HG02852 (cell line): ENCODE measurements around the gene AEN.
A peak's percentile ranks its signal among the peaks of the same experiment; 100 is the strongest.

Experiments used
- ATAC-seq: cut with Tn5 transposase; IDR thresholded peaks from one replicate; pipeline ENCODE4 v1.9.1; 2021; ENCODE audit warnings: mild to moderate bottlenecking, moderate library complexity; ENCODE audit not compliant: unreplicated experiment

AEN gene

DNA sequence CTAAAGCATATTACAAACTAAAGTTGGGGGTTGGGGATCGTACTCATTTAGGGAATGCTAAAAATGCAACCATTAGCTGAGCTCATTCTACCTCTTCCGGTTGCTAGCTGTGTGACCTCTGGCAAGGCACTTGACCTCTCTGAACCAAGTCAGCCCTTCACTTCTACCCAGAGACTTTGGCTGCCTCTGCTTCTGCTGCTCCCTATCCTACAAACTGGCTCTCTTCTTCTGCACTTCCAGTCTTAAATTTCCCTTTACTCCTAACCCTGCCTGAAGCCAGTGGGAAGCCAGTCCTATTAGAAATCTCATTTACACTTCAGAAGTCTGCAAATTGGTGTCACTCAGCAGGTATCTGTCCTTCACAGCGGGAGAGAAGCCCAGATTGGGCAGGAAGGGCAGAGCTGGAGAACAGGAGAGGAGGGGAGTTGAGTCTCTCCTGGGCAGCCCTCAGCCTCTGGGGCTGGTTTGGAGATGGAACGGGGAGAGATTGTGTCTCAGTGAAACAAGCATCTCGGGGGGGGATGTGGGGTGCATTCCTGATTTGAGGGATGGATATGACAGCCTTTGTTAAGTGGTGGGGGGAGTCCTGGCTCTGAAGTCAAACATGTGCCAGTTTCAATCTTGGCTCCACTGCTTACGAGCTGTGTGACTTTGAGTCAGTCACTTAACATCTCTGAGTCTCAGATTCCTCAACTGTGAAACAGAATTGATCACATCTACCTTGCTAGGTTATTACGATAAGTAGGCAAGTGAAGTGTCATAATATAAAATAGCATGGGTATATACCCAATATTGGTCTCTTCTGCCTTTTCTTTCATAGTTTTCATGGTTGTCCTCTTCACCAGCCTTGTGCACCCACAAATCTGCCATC is 7.8 kb upstream of the AEN start:
- ATAC-seq: no peak

DNA sequence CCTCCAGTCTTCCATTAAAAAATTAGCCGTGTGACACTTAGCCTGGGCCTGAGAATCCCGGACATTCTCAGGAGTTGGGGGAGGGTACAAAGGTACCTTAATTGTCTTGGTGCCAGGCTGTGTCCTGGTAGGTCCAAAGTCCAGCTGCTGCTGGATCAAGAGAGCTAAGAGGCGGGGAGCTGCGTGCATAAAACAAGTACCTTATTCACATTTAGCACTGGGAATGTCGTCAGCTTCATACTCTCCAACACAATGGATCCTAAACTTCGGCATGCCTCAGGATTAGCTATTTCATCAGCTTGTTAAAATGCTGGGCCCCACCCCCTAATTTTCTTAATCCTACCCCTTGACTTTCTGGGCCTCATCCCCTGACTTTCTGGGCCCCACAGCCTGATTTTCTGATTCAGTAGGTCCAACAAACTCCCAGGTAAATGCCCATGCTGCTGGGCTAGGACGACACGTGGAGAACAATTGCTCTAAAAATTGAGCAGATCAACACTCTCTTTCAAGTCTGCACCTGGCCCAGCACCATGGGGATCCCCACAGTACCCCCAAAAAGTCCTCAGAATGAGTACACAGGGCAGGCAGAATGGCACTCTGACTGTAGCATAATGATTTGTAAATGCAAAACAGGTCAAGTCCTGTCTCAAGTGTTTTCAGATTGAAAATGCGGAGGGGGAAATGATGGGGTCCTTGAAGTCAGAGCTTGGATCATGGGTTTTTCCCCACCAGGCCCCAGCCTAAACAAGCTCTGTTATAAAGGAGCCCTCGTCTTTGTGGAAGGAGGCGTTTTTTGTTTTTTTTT is 5.6 kb upstream of the AEN start:
- peak; percentile 79 for ATAC-seq

DNA sequence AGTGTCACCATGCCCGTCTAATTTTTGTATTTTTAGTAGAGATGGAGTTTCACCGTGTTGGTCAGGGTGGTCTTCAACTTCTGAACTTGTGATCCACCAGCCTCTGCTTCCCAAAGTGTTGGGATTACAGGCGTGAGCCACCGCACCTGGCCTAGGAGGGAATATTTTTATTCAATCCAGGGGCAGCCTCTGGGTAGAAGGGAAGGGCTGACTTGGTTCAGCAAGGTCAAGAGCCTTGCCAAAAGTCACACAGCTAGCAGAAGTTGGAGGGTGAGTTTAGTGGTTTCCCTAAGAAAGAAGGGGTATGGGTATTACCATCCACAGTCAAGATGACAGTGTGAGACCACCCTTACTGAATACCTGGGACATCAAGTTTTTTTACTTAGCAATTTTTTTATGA is 4.9 kb upstream of the AEN start:
- no peak for ATAC-seq

DNA sequence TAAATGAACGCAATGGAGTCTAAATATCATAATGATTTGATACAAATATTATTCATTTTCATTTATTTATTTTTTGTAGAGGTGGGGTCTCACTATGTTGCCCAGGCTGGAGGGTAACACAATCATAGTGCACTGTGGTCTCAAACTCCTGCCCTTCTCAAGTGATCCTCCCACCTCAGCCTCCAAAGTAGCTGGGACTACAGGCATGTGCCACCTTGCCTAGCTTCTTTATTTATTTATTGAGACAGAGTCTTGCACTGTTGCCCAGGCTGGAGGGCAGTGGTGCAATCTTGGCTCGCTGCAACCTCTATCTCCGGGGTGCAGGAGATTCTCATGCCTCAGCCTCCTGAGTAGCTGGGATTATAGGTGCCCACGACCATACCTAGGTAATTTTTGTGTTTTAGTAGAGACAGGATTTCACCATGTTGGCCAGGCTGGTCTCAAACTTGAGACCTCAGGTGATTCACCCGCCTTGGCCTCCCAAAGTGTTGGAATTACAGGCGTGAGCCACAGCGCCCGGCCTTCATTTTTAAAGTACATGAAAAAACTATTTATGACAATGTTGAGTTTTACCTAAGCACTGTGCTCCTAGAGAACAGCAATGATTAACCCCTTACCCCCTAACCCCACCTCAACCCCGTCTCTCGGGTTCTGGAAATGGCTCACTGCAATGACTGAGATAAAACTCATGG is 4.0 kb upstream of the AEN start:
- ATAC-seq: no peak

DNA sequence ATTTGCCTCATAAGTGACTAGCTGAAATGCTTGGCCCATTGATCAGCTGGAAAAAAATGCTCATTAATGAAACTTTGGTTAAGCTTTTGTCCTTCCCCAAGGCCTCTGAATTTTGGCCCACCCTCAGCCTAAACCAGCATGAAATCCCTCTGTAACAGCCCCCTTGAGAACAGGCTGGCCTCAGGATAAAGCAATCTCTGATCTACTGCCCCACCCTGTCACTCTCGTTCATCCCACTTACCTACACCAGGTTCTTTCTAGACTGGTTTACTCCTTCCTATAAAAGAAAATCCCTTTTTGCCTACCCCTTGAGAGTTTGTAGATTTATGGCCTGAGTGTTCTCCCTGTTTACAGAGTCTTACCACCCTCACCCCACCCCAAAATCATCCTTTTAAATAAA is 3.4 kb upstream of the AEN start:
- no peak for ATAC-seq

DNA sequence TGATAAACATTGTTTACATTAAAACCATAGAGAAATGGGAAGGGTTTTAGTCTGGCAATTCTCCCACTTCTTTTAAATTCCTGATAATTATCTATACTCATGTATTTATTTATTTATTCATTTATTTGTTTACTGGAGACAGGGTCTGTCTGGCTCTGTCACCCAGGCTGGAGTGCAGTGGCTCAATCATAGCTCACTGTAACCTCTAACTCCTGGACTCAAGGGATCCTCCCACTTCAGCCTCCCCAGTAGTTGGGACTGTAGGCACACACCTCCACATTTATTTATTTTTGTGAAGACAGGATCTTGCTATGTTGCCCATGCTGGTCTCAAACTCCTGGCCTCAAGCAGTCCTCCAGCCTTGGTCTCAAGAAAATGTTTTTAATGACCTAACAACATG is 2.5 kb upstream of the AEN start:
- no peak for ATAC-seq

DNA sequence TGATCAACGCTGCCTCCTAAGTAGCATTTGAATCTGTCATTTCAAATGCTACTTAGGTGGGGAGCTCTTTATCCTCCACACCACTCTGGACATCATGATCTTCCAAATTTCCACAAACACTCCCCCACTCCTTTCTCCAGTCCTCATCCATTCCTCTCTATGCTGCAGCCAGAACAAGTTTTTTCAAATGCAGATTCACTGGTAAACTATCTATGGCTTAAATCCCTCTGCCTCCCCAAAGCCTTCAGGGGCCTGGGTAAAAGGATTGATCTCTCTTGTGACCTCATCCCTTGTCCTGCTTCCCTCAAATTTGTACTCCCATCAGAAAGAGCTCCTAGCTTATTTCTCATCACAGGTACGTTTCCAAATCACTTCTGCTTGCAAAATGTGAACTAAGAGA is 1.3 kb upstream of the AEN start:
- no peak for ATAC-seq

DNA sequence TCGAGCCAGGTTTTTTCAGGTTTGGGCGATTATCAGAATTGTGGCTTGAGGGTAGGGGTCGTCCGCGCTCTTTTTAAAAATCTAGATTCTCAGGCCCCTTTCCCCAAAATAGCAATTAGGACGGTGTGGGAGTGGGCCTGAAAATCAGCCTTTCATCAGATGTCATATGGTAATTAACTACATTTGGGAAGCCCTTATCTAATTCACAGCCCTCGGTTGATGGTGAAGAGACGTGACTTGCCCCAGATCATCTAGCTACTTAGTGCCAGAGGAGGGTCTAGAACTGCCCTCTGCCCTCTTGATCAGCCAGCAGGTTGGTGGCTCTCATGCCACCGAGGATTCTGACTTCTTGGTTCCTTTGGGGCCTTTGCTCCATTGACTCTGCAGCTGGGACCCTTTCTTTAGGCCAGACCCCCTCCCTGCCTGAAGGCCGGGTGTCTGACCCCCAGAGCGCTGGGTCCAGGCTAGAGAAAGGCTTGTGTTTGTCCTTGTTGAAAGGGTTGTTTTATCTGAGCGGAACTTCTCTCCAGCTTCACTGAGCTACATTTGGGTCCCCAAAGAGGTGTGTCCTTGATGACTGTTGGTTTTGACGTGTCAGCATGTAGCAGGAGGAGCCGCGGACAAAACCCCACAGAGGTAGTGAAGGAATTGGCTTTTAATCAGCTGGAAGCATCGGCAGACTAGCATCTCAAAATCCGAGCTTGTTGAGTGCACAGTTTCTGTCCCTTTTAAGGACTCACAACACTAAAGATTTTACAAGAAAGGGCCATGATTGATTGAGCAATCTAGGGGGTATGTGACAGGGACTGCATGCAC is 857 bp downstream of the AEN start:
- ATAC-seq: peak; percentile 31

DNA sequence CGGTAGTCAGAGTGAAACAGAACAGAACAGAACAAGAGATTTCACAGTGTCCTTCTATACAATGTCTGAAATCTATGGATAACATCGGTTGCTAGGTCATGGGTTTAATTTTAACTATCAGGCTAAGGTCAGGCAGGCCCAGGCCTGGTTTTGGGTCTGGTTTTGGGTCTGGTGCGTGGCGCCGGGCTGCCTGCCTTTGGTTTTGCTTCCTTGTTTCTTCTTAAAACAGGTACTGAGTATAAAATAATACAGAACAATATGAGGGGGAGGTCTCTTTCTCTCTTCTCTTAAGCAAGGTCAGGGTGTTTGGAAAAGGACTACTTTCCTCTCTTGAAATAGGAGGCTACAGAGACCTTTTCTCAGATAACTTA is 1.4 kb downstream of the AEN start:
- peak; percentile 11 for ATAC-seq

DNA sequence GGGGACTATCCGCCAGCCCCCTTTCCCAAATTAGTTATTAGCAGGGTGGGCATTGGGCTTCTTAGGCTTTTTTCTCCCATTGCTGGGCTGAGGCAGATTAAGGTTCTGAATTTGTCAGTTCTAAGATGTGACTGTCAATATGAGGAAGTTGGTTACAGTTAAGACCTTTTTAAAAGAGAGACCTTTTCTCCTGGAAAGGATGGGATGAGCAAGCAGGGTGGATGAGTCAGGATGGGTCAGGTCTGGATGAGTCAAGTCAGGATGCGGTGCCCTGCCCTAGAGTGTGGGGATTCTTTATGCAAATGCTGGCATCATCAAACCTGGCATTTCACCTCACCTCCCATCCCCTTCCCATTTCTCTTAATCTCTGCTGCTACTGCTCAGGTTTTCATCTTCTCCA is 1.9 kb downstream of the AEN start:
- no peak for ATAC-seq

DNA sequence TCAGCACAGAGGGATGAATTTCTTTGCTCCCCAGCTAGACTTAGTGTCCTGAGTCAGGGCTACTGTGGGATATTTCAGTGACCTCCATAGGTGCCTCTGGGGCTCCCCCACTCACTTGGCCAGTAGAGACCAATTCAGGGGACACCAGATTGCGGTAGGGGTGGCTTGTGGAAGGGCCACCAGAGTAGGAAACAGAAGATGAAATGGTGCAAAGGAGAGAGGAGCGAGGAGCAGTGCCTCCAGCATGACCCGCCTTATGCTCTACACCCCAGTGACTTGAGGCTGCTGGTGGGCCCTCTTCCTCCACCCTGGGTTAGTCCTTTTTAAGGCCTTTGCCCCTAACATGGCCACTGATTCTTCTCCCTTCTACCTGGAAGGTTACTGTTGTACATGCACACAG is 2.5 kb downstream of the AEN start:
- ATAC-seq: no peak

DNA sequence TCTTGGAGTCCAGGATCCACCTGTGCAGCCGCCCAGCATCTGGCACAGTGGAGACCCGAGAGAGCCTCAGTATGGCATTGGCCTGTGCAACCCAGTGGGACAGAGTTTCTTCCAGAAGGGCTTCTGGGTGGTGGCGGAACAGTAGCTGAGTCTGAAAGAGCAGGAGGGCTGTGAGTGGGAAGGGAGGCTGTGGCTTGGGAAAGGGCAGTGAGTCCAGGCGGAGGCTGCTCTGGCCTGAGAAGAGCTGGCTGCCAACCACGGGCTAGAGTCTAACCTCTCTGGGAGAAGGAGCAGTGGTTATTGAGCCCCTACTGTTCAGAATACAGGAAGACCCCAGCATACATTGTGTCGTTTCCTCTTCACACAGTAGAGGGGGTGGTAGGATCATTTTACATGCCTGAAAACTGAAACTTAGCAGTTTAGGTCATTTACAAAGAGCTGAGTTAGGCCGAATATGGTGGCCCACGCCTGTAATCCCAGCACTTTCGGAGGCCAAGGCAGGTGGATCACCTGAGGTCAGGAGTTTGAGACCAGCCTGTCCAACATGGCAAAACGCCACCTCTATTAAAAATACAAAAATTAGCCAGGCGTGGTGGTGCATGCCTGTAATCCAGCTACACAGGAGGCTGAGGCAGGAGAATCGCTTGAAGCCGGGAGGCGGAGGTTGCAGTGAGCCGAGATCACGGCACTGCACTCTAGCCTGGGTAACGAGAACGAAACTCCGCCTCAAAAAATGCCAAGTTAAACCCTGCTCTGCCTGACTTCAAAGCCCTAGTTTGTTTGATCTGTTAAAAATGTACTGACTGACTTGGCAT is 3.2 kb downstream of the AEN start:
- ATAC-seq: peak; percentile 26

DNA sequence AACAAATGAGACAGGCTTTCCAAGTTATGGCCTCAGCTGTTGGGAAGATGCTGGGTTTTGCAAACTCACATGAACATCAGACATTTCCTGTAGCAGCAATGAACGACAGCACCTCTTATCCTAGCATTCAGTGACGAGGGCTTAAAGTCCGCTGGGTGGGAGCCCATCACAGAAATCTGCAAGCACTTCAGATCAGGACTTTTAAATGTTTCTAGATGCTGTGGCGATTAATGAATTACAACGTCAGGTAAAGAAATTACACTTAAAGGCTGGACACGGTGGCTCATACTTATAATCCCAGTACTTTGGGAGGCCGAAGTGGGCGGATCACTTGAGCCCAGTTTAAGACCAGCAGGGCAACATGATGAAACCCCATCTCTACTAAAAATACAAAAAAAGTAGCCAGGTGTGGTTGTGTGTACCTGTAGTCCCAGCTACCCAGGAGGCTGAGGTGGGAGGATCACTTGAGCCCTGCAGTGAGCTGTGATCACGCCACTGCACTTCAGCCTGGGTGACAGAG is 3.9 kb downstream of the AEN start:
- ATAC-seq: no peak

DNA sequence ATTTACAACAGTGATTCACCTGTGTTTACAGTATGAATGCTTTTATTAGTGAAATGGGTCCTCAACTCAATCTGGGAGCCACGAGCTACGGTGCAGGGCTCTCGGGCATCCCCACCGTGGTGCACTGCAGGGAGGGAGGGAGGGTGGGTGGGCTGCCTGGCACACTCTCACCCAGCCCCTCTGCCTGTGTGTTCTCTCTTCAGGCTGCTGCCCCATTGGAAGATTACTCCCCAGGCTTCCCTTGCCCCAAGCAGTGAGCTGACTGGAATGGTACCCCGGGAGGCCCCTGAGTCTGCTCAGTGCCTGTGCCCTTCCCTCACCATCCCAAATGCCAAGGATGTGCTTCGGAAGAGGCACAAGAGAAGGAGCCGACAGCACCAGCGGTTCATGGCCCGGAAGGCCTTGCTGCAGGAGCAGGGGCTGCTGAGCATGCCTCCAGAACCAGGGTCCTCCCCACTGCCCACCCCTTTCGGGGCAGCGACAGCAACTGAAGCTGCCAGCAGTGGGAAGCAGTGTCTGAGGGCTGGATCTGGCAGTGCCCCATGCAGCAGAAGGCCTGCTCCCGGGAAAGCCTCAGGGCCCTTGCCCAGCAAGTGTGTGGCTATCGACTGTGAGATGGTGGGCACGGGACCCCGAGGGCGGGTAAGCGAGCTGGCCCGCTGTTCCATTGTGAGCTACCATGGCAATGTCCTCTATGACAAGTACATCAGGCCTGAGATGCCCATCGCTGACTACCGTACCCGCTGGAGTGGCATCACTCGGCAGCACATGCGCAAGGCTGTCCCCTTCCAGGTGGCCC is 5.0 kb downstream of the AEN start:
- ATAC-seq: no peak

DNA sequence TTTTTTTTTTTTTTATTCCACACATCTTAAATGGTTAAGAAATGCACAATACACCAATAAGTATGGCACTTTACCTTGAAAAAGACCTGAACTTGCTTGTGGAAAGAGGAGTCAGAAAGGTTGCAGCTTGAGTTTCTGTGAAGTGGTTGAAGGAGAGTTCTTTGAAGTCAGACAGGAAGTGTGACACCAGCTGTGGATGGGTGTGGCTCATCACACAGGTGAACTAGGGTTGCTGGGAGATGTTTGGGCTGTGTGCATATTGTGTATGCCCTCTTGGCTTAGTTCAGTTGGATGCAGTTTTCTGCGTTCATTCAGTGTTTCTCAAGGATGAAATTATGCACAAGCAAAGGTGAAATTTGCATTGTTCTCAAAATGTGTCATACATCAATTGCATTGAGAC is 6.3 kb downstream of the AEN start:
- no peak for ATAC-seq

DNA sequence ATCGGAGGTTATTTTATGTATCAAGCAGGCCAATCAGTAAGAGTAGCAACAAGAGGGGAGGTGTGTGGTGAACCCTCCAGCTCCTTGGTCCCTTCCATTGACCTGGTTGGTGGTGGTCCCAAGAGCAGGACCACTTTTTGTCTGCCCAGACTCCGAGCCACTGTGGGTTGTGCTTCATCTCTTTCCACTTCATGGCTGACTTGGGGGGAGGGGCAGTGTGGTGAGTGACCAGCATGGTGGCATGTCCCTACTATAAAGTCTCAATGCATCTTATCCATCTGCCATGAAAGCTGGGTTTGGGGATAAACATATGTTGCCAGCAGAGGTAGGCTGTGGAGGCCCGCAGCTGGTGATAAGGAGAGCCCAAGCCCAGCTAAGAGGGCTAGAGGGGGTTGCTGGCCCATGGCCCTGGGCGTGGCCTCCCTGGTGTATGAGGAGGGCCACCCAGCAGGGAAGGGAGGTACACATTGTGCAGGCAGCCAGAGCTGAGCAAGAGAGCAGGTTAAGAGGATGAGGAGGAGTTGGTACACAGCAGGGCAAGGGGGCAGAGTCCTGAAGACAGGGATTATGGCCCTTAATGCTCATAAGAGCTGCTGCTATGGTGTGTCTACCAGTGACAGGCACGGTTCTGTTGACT is 7.0 kb downstream of the AEN start:
- ATAC-seq: no peak

DNA sequence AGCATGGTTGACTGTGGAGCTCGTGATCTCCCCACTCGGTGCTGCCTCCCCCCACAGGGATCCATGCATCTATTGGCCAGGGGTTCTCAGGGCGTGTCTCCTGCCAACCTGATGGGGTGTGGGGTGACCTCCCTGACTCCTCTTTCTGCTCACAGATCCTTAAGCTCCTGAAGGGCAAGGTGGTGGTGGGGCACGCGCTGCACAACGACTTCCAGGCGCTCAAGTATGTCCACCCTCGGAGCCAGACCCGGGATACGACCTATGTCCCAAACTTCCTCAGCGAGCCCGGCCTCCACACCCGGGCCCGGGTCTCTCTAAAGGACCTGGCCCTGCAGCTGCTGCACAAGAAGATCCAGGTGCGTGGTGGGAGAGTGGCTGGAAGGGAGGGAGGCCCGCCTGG is 7.9 kb downstream of the AEN start:
- ATAC-seq: no peak

DNA sequence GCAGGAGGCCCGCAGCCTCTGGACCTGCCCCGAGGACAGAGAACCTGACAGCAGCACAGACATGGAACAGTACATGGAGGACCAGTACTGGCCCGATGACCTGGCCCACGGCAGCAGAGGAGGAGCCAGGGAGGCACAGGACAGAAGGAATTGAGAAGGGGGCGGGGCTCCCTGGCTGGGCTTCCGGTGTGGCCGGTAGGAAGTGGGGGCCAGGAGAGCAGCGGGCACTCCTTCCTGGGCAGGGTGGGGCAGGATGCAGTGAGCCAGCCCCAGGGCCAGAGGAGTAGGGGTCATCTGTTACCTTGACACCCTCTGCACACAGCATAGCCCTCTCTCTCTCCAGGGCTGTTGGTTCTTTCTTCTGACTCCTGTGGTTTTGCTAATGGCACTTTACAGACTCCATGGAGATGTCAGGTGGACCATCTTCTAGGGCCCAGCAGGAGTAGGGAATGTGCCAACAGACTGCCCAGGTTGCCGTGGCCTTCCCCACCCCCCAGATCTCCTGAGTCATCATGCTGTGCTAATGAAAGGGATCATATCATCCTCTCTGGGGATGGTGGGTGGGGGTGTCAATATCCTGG is 9.1 kb downstream of the AEN start:
- no peak for ATAC-seq
